ENCODE results near the gene CSF2. TPM values are rescaled to one million over a fixed set of nuclear protein-coding genes. Genes with fewer than 3 reads are reported as not detected.

Gene CSF2
- total and polyA plus RNA-seq, 2 of the 13 experiments (the other 11 are each of a cell fraction or from before 2014, with no cell fraction given): not detected

GRCh38 chr5:132053483-132053882 is 20.1 kb upstream of the CSF2 start (continued):
- TF ChIP-seq HMG20A (CRISPR knock-in tag; IDR thresholded peaks at IDR 0.05; ENCODE audit: borderline replicate concordance): no peak
- no peak for TF ChIP-seq ZNF577 (CRISPR knock-in tag; IDR thresholded peaks at IDR 0.05; ENCODE audit: borderline replicate concordance, low read depth)
- TF ChIP-seq, protein P1, sequence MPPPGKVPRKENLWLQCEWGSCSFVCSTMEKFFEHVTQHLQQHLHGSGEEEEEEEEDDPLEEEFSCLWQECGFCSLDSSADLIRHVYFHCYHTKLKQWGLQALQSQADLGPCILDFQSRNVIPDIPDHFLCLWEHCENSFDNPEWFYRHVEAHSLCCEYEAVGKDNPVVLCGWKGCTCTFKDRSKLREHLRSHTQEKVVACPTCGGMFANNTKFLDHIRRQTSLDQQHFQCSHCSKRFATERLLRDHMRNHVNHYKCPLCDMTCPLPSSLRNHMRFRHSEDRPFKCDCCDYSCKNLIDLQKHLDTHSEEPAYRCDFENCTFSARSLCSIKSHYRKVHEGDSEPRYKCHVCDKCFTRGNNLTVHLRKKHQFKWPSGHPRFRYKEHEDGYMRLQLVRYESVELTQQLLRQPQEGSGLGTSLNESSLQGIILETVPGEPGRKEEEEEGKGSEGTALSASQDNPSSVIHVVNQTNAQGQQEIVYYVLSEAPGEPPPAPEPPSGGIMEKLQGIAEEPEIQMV (CRISPR knock-in tag; IDR thresholded peaks at IDR 0.05; ENCODE audit: low read depth): no peak
- TF ChIP-seq, protein P2, sequence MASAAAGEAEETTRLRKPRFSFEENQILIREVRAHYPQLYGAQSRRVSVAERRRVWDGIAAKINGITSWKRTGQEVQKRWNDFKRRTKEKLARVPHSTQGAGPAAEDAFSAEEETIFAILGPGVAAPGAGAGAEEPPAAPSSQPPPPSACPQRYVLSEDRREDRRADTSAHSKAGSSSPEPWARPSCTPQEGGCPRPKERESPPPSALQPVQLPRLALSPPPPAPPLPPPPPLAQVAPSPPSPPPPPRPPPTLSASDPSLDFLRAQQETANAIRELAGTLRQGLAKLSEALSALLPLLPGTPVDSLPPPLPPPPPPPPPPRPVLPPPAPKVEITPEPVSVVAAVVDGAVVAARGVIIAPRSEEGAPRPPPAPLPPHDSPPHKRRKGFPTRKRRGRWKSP (CRISPR knock-in tag; IDR thresholded peaks at IDR 0.05): no peak
- no peak for TF ChIP-seq POLR2G (IDR thresholded peaks at IDR 0.05; ENCODE audit: low read depth, low read length)

GRCh38 chr5:132054031-132054696 is 19.4 kb upstream of the CSF2 start:
- H4K20me1 ChIP-seq (ENCODE audit: insufficient read depth, low read length): no peaks in the 10 kb centered on the region
- 21% methylated on average over 9 of the region's 10 CpGs for WGBS (ENCODE audit: low lambda C conversion rate)
- TF ChIP-seq ZFP62 (CRISPR knock-in tag; IDR thresholded peaks at IDR 0.05): no peak
- no peak for TF ChIP-seq ZNF282 (IDR thresholded peaks at IDR 0.05; ENCODE audit: partially characterized antibody)
- no peak for TF ChIP-seq KLF13 (CRISPR knock-in tag; IDR thresholded peaks at IDR 0.05)
- no peak for TF ChIP-seq ADNP (CRISPR knock-in tag; IDR thresholded peaks at IDR 0.05)
- TF ChIP-seq, protein P3, sequence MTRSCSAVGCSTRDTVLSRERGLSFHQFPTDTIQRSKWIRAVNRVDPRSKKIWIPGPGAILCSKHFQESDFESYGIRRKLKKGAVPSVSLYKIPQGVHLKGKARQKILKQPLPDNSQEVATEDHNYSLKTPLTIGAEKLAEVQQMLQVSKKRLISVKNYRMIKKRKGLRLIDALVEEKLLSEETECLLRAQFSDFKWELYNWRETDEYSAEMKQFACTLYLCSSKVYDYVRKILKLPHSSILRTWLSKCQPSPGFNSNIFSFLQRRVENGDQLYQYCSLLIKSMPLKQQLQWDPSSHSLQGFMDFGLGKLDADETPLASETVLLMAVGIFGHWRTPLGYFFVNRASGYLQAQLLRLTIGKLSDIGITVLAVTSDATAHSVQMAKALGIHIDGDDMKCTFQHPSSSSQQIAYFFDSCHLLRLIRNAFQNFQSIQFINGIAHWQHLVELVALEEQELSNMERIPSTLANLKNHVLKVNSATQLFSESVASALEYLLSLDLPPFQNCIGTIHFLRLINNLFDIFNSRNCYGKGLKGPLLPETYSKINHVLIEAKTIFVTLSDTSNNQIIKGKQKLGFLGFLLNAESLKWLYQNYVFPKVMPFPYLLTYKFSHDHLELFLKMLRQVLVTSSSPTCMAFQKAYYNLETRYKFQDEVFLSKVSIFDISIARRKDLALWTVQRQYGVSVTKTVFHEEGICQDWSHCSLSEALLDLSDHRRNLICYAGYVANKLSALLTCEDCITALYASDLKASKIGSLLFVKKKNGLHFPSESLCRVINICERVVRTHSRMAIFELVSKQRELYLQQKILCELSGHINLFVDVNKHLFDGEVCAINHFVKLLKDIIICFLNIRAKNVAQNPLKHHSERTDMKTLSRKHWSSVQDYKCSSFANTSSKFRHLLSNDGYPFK (CRISPR knock-in tag; IDR thresholded peaks at IDR 0.05; ENCODE audit: borderline replicate concordance): no peak
- no peak for TF ChIP-seq ZNF138 (CRISPR knock-in tag; IDR thresholded peaks at IDR 0.05; ENCODE audit: low read depth)
- TF ChIP-seq ZNF335 (CRISPR knock-in tag; IDR thresholded peaks at IDR 0.05): no peak
- TF ChIP-seq ETV6 (CRISPR knock-in tag; conservative IDR thresholded peaks at IDR 0.05): no peak
- TF ChIP-seq ZNF343 (CRISPR knock-in tag; IDR thresholded peaks at IDR 0.05): no peak
- no peaks in the 10 kb centered on the region for H3K36me3 ChIP-seq (replicated peaks in 1 of 2; ENCODE audit: control insufficient read depth in 1 of 2, insufficient read depth in 2 of 2, low read length in 2 of 2)
- H3K27ac ChIP-seq (ENCODE audit: extremely low read length, insufficient read depth, low read length): no peak overlapping the region
- no peak overlapping the region for H3K9ac ChIP-seq (ENCODE audit: insufficient read depth, low read depth, low read length)
- intact Hi-C loops (cut with micrococcal nuclease; ENCODE audit: unreplicated experiment): no loop called here
- no peak overlapping the region for H3K4me3 ChIP-seq (replicated peaks in 1 of 3; ENCODE audit: insufficient read depth in 1 of 3, low read depth in 2 of 3, low read length in 3 of 3)
- ChIA-PET POLR2A (no interaction called here), CTCF (ENCODE audit: low intra/inter-chr PET ratio, low total read pairs) (no interaction called here)
- no peak for FAIRE-seq
- no peaks in the 10 kb centered on the region for H3K4me1 ChIP-seq (ENCODE audit: insufficient read depth, low read length)
- no TSS peak for BruUV-seq (replicated peaks)
- no peak for ATAC-seq
- no peak overlapping the region for H3K4me2 ChIP-seq (ENCODE audit: low read depth, low read length)
- DNase-seq (ENCODE audit: low spot score): no peak
- H3K79me2 ChIP-seq (ENCODE audit: insufficient read depth, low read length): no peaks in the 10 kb centered on the region
- in situ Hi-C loops (cut with HindIII; ENCODE audit: extremely low pct_ligation_motif_present, low pct_unique_long_range_greater_than_20kb): no loop called here
- H3K9me3 ChIP-seq (ENCODE audit: low read length): no peaks in the 10 kb centered on the region
- peaks cover 3 to 27% of the 10 kb centered on the region in 2 experiments; a peak in 3 of 5 replicates for H3K27me3 ChIP-seq (ENCODE audit: control insufficient read depth in 1 of 2, insufficient read depth in 2 of 2, low read length in 2 of 2)
- no peak overlapping the region for H2AFZ ChIP-seq (ENCODE audit: low read length)
